ENCODE measurements around the gene BNIPL.

DNA sequence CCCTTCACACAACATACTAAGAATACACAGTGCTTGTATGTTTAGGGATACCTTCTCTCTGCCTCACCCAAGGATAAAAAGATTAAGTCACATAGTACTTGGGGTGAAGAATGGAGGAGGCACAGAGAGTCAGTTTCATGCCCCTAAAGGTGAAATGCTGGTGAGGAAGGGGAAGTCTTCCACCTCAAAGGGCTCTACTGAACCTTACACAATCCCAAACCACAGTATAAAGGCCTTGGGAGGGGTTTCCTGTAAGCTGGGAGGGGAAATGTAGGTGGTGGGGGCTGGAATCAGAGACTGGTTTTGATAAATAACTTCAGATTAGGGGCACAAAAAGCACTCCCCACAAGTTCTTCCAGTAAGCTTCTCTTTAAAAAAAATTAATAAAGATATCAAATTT, 33.2 kb upstream of the BNIPL start:
- no peak for TF ChIP-seq CTCF (IDR thresholded peaks at IDR 0.05)
- no peak for TF ChIP-seq POLR2A (IDR thresholded peaks at IDR 0.05)

Data from adrenal gland (tissue), 5 donors.